Endothelial cell (in vitro differentiated cells): Measurements from ENCODE around the gene GADD45G. TPM values are rescaled to one million over a fixed set of nuclear protein-coding genes. Genes with fewer than 3 reads are reported as not detected.

Experiments
- DNase-seq: peaks from one replicate; pipeline ENCODE4 v3.0.0; 2021; ENCODE audit warnings: low spot score
- H3K27ac Mint-ChIP-seq: one replicate; pipeline ENCODE4 v1.8.0; 2021; ENCODE audit warnings: mixed read lengths, inconsistent platforms; ENCODE audit not compliant: unreplicated experiment
- H3K27me3 Mint-ChIP-seq: one replicate; pipeline ENCODE4 v1.8.0; 2021; ENCODE audit warnings: mild to moderate bottlenecking, moderate library complexity, mixed read lengths, inconsistent platforms; ENCODE audit not compliant: unreplicated experiment
- H3K36me3 Mint-ChIP-seq: one replicate; pipeline ENCODE4 v1.8.0; 2021; ENCODE audit warnings: mild to moderate bottlenecking, low read depth, mixed read lengths, inconsistent platforms; ENCODE audit not compliant: unreplicated experiment
- H3K4me1 Mint-ChIP-seq: one replicate; pipeline ENCODE4 v1.8.0; 2021; ENCODE audit warnings: mild to moderate bottlenecking, mixed read lengths, inconsistent platforms; ENCODE audit not compliant: unreplicated experiment
- H3K4me3 Mint-ChIP-seq: one replicate; pipeline ENCODE4 v1.8.0; 2021; ENCODE audit warnings: mild to moderate bottlenecking, mixed read lengths, inconsistent platforms; ENCODE audit not compliant: unreplicated experiment
- H3K9me3 Mint-ChIP-seq: one replicate; pipeline ENCODE4 v1.8.0; 2021; ENCODE audit warnings: mixed read lengths, inconsistent platforms; ENCODE audit not compliant: unreplicated experiment
- CTCF ChIP-seq: fragments of 200-600 bp; sonication (generic); IDR thresholded peaks from one replicate; pipeline ENCODE4 v1.5.0; 2021; ENCODE audit warnings: antibody characterized with exemption; ENCODE audit not compliant: unreplicated experiment
- total RNA-seq: library from RNA; stranded (reverse); fragmentation: NEBNext Ultra II Directional; extraction: Animal tissue kit (Norgen Biotek cat#: 25700); gene quantifications from one replicate; pipeline ENCODE4 v1.2.1, GENCODE V29; 2021; ENCODE audit not compliant: unreplicated experiment

GADD45G gene
- total RNA-seq, 1 donor from 2014 or later = 6.2 TPM

- no peaks in the 10 kb centered on the region for H3K9me3 Mint-ChIP-seq
- H3K27me3 Mint-ChIP-seq = peaks cover 6% of the 10 kb centered on the region
- peaks cover 13% of the 10 kb centered on the region for H3K4me1 Mint-ChIP-seq
- no peak for TF ChIP-seq CTCF
- no peaks in the 10 kb centered on the region for H3K36me3 Mint-ChIP-seq
- no peak for DNase-seq
- no peak overlapping the region for H3K27ac Mint-ChIP-seq
- no peak overlapping the region for H3K4me3 Mint-ChIP-seq
Observed at GRCh38 chr9:89619424-89620138, 14.8 kb downstream of the GADD45G start.

GRCh38 chr9:89621031-89621430 lies 16.2 kb downstream of the GADD45G start:
- DNase-seq = no peak
- H3K4me3 Mint-ChIP-seq = no peak overlapping the region
- H3K36me3 Mint-ChIP-seq = no peaks in the 10 kb centered on the region
- peaks cover 13% of the 10 kb centered on the region for H3K4me1 Mint-ChIP-seq
- no peaks in the 10 kb centered on the region for H3K9me3 Mint-ChIP-seq
- peaks cover 4% of the 10 kb centered on the region for H3K27me3 Mint-ChIP-seq
- no peak overlapping the region for H3K27ac Mint-ChIP-seq
- TF ChIP-seq CTCF = no peak

GRCh38 chr9:89621676-89622075 lies 16.9 kb downstream of the GADD45G start:
- Mint-ChIP-seq H3K4me3 (no peak overlapping the region), H3K36me3 (no peaks in the 10 kb centered on the region), H3K9me3 (no peaks in the 10 kb centered on the region), H3K27me3 (peaks cover 4% of the 10 kb centered on the region), H3K4me1 (peaks cover 13% of the 10 kb centered on the region), H3K27ac (no peak overlapping the region)
- DNase-seq = no peak
- no peak for TF ChIP-seq CTCF

- no peak for DNase-seq
- Mint-ChIP-seq H3K27ac (no peak overlapping the region), H3K4me3 (no peak overlapping the region), H3K4me1 (peaks cover 13% of the 10 kb centered on the region), H3K9me3 (no peaks in the 10 kb centered on the region), H3K27me3 (peaks cover 4% of the 10 kb centered on the region), H3K36me3 (no peaks in the 10 kb centered on the region)
- TF ChIP-seq CTCF = no peak
Observed at GRCh38 chr9:89622933-89623861, 18.4 kb downstream of the GADD45G start.

GRCh38 chr9:89623925-89624420 lies 19.2 kb downstream of the GADD45G start:
- no peak overlapping the region for H3K4me3 Mint-ChIP-seq
- H3K9me3 Mint-ChIP-seq = no peaks in the 10 kb centered on the region
- H3K36me3 Mint-ChIP-seq = no peaks in the 10 kb centered on the region
- DNase-seq = no peak
- peaks cover 3% of the 10 kb centered on the region for H3K27me3 Mint-ChIP-seq
- H3K27ac Mint-ChIP-seq = no peak overlapping the region
- peaks cover 12% of the 10 kb centered on the region for H3K4me1 Mint-ChIP-seq
- TF ChIP-seq CTCF = no peak
